ENCODE results near the gene KIF24. TPM values are rescaled to one million over a fixed set of nuclear protein-coding genes. Genes with fewer than 3 reads are reported as not detected.

The KIF24 gene
- total RNA-seq, 1 experiment from 2014 or later, result 5.8 TPM

DNA sequence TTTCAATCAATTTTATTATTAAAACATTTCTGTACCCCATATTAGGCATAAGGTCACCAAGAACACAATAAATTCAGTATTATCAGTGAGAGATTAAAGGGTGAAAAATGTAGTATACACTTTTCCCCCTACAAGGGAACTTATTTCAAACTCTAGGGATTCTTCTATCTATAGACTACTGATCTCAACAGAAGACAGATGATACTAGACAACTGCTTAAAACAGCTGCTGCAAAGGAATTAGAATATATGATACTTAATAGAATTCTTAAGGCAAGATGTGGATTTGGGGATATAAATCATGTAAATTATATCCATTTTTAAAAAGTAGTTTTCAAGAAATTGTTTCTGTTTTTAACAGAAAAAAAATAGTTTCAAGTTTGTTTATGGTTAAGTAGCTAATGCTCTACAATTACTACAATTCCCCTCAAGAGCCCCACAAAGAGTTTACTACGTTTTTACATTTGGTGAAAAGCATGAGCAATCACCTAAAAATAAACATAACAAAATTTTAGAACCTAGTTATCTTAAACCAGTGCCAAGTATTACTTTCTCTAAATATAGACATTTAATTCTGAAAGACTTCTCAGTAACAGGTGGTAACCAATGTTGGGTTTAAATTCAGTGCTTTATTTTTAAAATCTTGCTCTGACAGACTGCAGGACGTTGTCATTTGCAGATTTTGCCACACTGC is 6.0 kb downstream of the KIF24 start:
- H4K20me1 ChIP-seq (ENCODE audit: insufficient read depth), result no peaks in the 10 kb centered on the region
- H3K9me2 ChIP-seq (ENCODE audit: insufficient read depth), result no peaks in the 10 kb centered on the region
- H3K4me2 ChIP-seq (ENCODE audit: low read length), result no peak overlapping the region
- BruUV-seq (replicated peaks), result no TSS peak
- ChIA-PET CTCF (no interaction called here), POLR2A (no interaction called here), RAD21 (ENCODE audit: low non-redundant PET in 1 of 2, low total read pairs in 2 of 2, uncharacterized antibody in 2 of 2, unreplicated experiment in 2 of 2) (no interaction called here)
- H3K4me3 ChIP-seq (replicated peaks in 1 of 2; ENCODE audit: low read depth in 1 of 2, low read length in 2 of 2), result no peak overlapping the region
- H3K9ac ChIP-seq (ENCODE audit: low read length), result no peak overlapping the region
- H3K36me3 ChIP-seq (ENCODE audit: control insufficient read depth in 1 of 2, insufficient read depth in 2 of 2, low read length in 2 of 2), result no peaks in the 10 kb centered on the region
- TF ChIP-seq, protein P1, sequence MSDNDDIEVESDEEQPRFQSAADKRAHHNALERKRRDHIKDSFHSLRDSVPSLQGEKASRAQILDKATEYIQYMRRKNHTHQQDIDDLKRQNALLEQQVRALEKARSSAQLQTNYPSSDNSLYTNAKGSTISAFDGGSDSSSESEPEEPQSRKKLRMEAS (IDR thresholded peaks at IDR 0.05), result no peak
- TF ChIP-seq, protein P2, sequence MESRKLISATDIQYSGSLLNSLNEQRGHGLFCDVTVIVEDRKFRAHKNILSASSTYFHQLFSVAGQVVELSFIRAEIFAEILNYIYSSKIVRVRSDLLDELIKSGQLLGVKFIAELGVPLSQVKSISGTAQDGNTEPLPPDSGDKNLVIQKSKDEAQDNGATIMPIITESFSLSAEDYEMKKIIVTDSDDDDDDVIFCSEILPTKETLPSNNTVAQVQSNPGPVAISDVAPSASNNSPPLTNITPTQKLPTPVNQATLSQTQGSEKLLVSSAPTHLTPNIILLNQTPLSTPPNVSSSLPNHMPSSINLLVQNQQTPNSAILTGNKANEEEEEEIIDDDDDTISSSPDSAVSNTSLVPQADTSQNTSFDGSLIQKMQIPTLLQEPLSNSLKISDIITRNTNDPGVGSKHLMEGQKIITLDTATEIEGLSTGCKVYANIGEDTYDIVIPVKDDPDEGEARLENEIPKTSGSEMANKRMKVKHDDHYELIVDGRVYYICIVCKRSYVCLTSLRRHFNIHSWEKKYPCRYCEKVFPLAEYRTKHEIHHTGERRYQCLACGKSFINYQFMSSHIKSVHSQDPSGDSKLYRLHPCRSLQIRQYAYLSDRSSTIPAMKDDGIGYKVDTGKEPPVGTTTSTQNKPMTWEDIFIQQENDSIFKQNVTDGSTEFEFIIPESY (IDR thresholded peaks at IDR 0.05; ENCODE audit: extremely low read depth, insufficient replicate concordance, low read length), result no peak
- TF ChIP-seq CTCF (IDR thresholded peaks at IDR 0.05 in 2 of 3, conservative IDR thresholded peaks at IDR 0.05 in 1 of 3; ENCODE audit: borderline replicate concordance in 1 of 3, insufficient read depth in 1 of 3, low read depth in 2 of 3, low read length in 2 of 3), result no peak
- no peak for TF ChIP-seq SRF (IDR thresholded peaks at IDR 0.05; ENCODE audit: low read depth)
- no peak for TF ChIP-seq EZH2 (IDR thresholded peaks at IDR 0.05)
- TF ChIP-seq POLR2AphosphoS5 (IDR thresholded peaks at IDR 0.05; ENCODE audit: low read depth, low read length), result no peak
- TF ChIP-seq EGR1 (IDR thresholded peaks at IDR 0.05; ENCODE audit: low read depth), result no peak
- TF ChIP-seq FOSL1 (IDR thresholded peaks at IDR 0.05; ENCODE audit: low read depth), result no peak
- TF ChIP-seq SIN3A (IDR thresholded peaks at IDR 0.05; ENCODE audit: low read depth), result no peak
- TF ChIP-seq CEBPB (IDR thresholded peaks at IDR 0.05; ENCODE audit: low read depth), result no peak
- TF ChIP-seq EZH2phosphoT487 (IDR thresholded peaks at IDR 0.05; ENCODE audit: borderline replicate concordance), result no peak
- TF ChIP-seq YY1 (IDR thresholded peaks at IDR 0.05; ENCODE audit: extremely low read depth, insufficient replicate concordance, low read depth, low read length), result no peak
- no peak for TF ChIP-seq POLR2A (IDR thresholded peaks at IDR 0.05; ENCODE audit: borderline replicate concordance, extremely low read depth, insufficient read depth, insufficient read length)
- TF ChIP-seq, protein P3, sequence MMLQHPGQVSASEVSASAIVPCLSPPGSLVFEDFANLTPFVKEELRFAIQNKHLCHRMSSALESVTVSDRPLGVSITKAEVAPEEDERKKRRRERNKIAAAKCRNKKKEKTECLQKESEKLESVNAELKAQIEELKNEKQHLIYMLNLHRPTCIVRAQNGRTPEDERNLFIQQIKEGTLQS (IDR thresholded peaks at IDR 0.05), result no peak
- no peak for TF ChIP-seq JUND (IDR thresholded peaks at IDR 0.05)
- no peak for TF ChIP-seq ZNF274 (IDR thresholded peaks at IDR 0.05; ENCODE audit: low read depth, low read length)
- no peak overlapping the region for H2AFZ ChIP-seq (ENCODE audit: low read depth, low read length, poor library complexity, severe bottlenecking)
- H3K9me3 ChIP-seq (ENCODE audit: control insufficient read depth in 1 of 2, insufficient read depth in 1 of 2, low read depth in 1 of 2, low read length in 2 of 2), result no peaks in the 10 kb centered on the region
- no peak for DNase-seq (ENCODE audit: low read depth, low spot score)
- no peak for ATAC-seq
- peaks cover 68% of the 10 kb centered on the region for H3K79me2 ChIP-seq (ENCODE audit: insufficient read depth, low read length)
- peaks cover 3% of the 10 kb centered on the region in 2 experiments; a peak in 3 of 4 replicates for H3K4me1 ChIP-seq (ENCODE audit: control insufficient read depth in 1 of 2, insufficient read depth in 2 of 2, low read length in 2 of 2)
- H3K27me3 ChIP-seq (ENCODE audit: insufficient read depth, low read length), result no peaks in the 10 kb centered on the region
- intact Hi-C loops (cut with micrococcal nuclease), result no loop called here
- H3K27ac ChIP-seq (ENCODE audit: low read depth, low read length), result no peak overlapping the region

Measured in HCT116 (cell line).